Fibroblast of villous mesenchyme (primary cell): ENCODE measurements around the gene CTXN1. TPM values are rescaled to one million over a fixed set of nuclear protein-coding genes. Genes with fewer than 3 reads are reported as not detected.

Experiments
- DNase-seq: peaks from one replicate; pipeline ENCODE4 v3.0.0-alpha.2; 2010; ENCODE audit warnings: low read depth
- H3K4me3 ChIP-seq: 2 replicates; pipeline ENCODE4 v1.5.1; 2011; ENCODE audit warnings: low read depth, mild to moderate bottlenecking, low read length
- CTCF ChIP-seq: IDR thresholded peaks from 2 replicates; pipeline ENCODE4 v1.5.1; 2012; ENCODE audit warnings: low read depth, mild to moderate bottlenecking, low read length; ENCODE audit not compliant: insufficient read depth
- total RNA-seq: library from RNA; depleted of rRNA; stranded (reverse); fragments of >200 nt; gene quantifications from 2 replicates; pipeline ENCODE4 v1.2.3, GENCODE V29; 2012

CTXN1 gene
- total RNA-seq, 1 donor, result 3.0 TPM

GRCh38 chr19:7883796-7884570 is 42.0 kb downstream of the CTXN1 start:
- DNase-seq, result peak; percentile 40
- H3K4me3 ChIP-seq, result no peak overlapping the region
- TF ChIP-seq CTCF, result no peak

GRCh38 chr19:7883105-7883504 is 42.8 kb downstream of the CTXN1 start:
- DNase-seq, result no peak
- TF ChIP-seq CTCF, result no peak
- H3K4me3 ChIP-seq, result no peak overlapping the region

GRCh38 chr19:7881910-7882309 is 44.0 kb downstream of the CTXN1 start:
- H3K4me3 ChIP-seq, result no peak overlapping the region
- TF ChIP-seq CTCF, result no peak
- no peak for DNase-seq

GRCh38 chr19:7879836-7880235 is 46.1 kb downstream of the CTXN1 start:
- no peak for TF ChIP-seq CTCF
- DNase-seq, result peak; percentile 9

GRCh38 chr19:7879111-7879807 is 46.7 kb downstream of the CTXN1 start:
- no peak for DNase-seq
- no peak overlapping the region for H3K4me3 ChIP-seq
- no peak for TF ChIP-seq CTCF

More at GRCh38 chr19:7879836-7880235, 46.1 kb downstream of the CTXN1 start:
- H3K4me3 ChIP-seq, result no peak overlapping the region

- no peak for DNase-seq
- no peak overlapping the region for H3K4me3 ChIP-seq
- no peak for TF ChIP-seq CTCF
These were observed 48.6 kb downstream of the CTXN1 start for GRCh38 chr19:7877249-7877836.
